A549 treated with AZD9567 at 1 μM for 4 hours (cell line): Measurements from ENCODE around the gene ZNF528. TPM values are rescaled to one million over a fixed set of nuclear protein-coding genes. Genes with fewer than 3 reads are reported as not detected.

Experiments used
- total RNA-seq: library from RNA; stranded (reverse); fragments of 200-300 nt; extraction: Qiagen RNA extraction; gene quantifications from 5 replicates; pipeline ENCODE4 v1.2.3, GENCODE V29; 2022; ENCODE audit not compliant: insufficient read depth

Gene ZNF528
- 0.10 to 0.30 TPM (median 0.26 TPM) in 3 of 5 replicates, not detected in the others for total RNA-seq

GRCh38 chr19:52397310-52398080 is at the start of gene ZNF528:
Gene ZNF528, plus strand, starts transcription at chr19:52397849. Its CDS starts 4,165 bp downstream, at chr19:52402014.

GRCh38 chr19:52369559-52370340 is 27.9 kb upstream of the ZNF528 start, which contains the start of gene ZNF880:
Gene ZNF880, plus strand, starts transcription at chr19:52369923. Its CDS starts 43 bp downstream, at chr19:52369966.

DNA sequence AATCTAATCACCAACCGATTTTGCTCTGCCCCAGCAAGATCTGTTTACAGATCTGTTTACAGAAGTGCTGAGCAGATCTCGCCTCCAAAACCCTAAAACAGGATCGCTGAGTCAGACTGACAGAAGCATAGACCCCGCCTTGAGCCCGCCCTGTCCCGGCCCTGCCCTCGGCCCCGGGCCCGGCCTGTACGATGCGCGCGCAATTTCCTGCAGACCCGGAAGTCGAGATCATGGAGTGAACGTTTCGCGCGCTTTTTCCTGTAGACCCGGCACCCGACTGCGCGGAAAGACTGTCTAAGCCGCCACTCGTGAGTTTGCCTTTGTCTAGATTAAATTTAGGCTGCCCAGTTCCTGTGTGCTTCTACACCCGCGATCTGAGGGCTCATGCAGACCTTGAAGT is 31.3 kb downstream of the ZNF528 start, which contains the start of gene ZNF534:
TSS of gene ZNF534 (plus strand) at position 212 of the 400 bp plus-strand sequence. CDS start 2,327 bp downstream, outside the sequence.

GRCh38 chr19:52453324-52454094 is 55.9 kb downstream of the ZNF528 start, which contains the start of gene ZNF578:
Gene ZNF578, plus strand, starts transcription at chr19:52453553. Its CDS starts 48,293 bp downstream, at chr19:52501846.

Other genes starting within 250 kb of the ZNF528 start
- gene ZNF836, start 226.2 kb upstream of the ZNF528 start, total RNA-seq, result 0.53 to 1.1 TPM (median 0.69 TPM) in 5 replicates
- 268 to 309 TPM (median 304 TPM) in 5 replicates for gene PPP2R1A, start 207.8 kb upstream of the ZNF528 start, total RNA-seq
- gene ZNF766, start 128.3 kb upstream of the ZNF528 start, total RNA-seq, result 6.9 to 9.6 TPM (median 8.5 TPM) in 5 replicates
- 9.9 to 18.1 TPM (median 17.2 TPM) in 5 replicates for gene ZNF480, start 100.7 kb upstream of the ZNF528 start, total RNA-seq
- gene ZNF610, start 61.6 kb upstream of the ZNF528 start, total RNA-seq, result 0.12 TPM in 1 of 5 replicates, not detected in the others
- 0.53 to 1.2 TPM (median 0.97 TPM) in 4 of 5 replicates, not detected in the other for gene ZNF880, start 27.9 kb upstream of the ZNF528 start, total RNA-seq
- gene ZNF534, start 31.3 kb downstream of the ZNF528 start, total RNA-seq, result not detected in 5 replicates
- gene ZNF578, start 55.7 kb downstream of the ZNF528 start, total RNA-seq, result not detected in 5 replicates
- gene ZNF808, start 129.8 kb downstream of the ZNF528 start, total RNA-seq, result 0.01 to 0.17 TPM (median 0.07 TPM) in 4 of 5 replicates, not detected in the other
- 0.13 to 0.28 TPM (median 0.23 TPM) in 4 of 5 replicates, not detected in the other for gene ZNF701, start 172.4 kb downstream of the ZNF528 start, total RNA-seq
- 0.06 to 0.13 TPM (median 0.08 TPM) in 4 of 5 replicates, not detected in the other for gene ZNF83, start 240.5 kb downstream of the ZNF528 start, total RNA-seq